GM21619 (cell line): ENCODE data around the gene ACAD11.
"Not testable (repeated sequence)": the region's sequence is repeated elsewhere in the genome, so short reads cannot be mapped to it uniquely, and the experiment has no call there.

ENCODE experiments used
- ATAC-seq: cut with Tn5 transposase; IDR thresholded peaks from one replicate; pipeline ENCODE4 v1.9.1; 2021; ENCODE audit not compliant: unreplicated experiment

The ACAD11 gene

GRCh38 chr3:132652640-132653270 lies 6.9 kb downstream of the ACAD11 start:
- ATAC-seq: no peak

GRCh38 chr3:132650153-132650552 lies 9.5 kb downstream of the ACAD11 start:
- no peak for ATAC-seq

- ATAC-seq: no peak
Observed at GRCh38 chr3:132645058-132645457, 14.6 kb downstream of the ACAD11 start.

- no peak for ATAC-seq
Observed at GRCh38 chr3:132643366-132643765, 16.2 kb downstream of the ACAD11 start.

GRCh38 chr3:132642539-132642847 lies 17.1 kb downstream of the ACAD11 start:
- ATAC-seq: no peak

GRCh38 chr3:132641837-132642538 lies 17.6 kb downstream of the ACAD11 start:
- ATAC-seq: no peak

GRCh38 chr3:132641427-132641826 lies 18.2 kb downstream of the ACAD11 start:
- not testable (repeated sequence) for ATAC-seq

- no peak for ATAC-seq
Observed at GRCh38 chr3:132638706-132639105, 20.9 kb downstream of the ACAD11 start.

GRCh38 chr3:132637590-132637989 lies 22.0 kb downstream of the ACAD11 start:
- no peak for ATAC-seq

GRCh38 chr3:132635052-132635451 lies 24.6 kb downstream of the ACAD11 start:
- ATAC-seq: no peak

GRCh38 chr3:132630612-132631011 lies 29.0 kb downstream of the ACAD11 start:
- ATAC-seq: no peak

- ATAC-seq: no peak
Observed at GRCh38 chr3:132629928-132630327, 29.7 kb downstream of the ACAD11 start.

GRCh38 chr3:132628157-132628556 lies 31.5 kb downstream of the ACAD11 start:
- no peak for ATAC-seq

- ATAC-seq: no peak
Observed at GRCh38 chr3:132626955-132627354, 32.7 kb downstream of the ACAD11 start.

- ATAC-seq: peak; percentile 87
Observed at GRCh38 chr3:132625613-132626012, 34.0 kb downstream of the ACAD11 start.

- ATAC-seq: no peak
Observed at GRCh38 chr3:132624790-132625189, 34.8 kb downstream of the ACAD11 start.

- no peak for ATAC-seq
Observed at GRCh38 chr3:132623646-132624045, 36.0 kb downstream of the ACAD11 start.

- ATAC-seq: no peak
Observed at GRCh38 chr3:132622761-132623160, 36.8 kb downstream of the ACAD11 start.

- no peak for ATAC-seq
Observed at GRCh38 chr3:132622148-132622547, 37.5 kb downstream of the ACAD11 start.

GRCh38 chr3:132616780-132617179 lies 42.8 kb downstream of the ACAD11 start:
- no peak for ATAC-seq

GRCh38 chr3:132615881-132616280 lies 43.7 kb downstream of the ACAD11 start:
- no peak for ATAC-seq

GRCh38 chr3:132615301-132615700 lies 44.3 kb downstream of the ACAD11 start:
- ATAC-seq: not testable (repeated sequence)

- not testable (repeated sequence) for ATAC-seq
Observed at GRCh38 chr3:132606620-132607019, 53.0 kb downstream of the ACAD11 start.
